Body of pancreas (tissue), 4 donors: ENCODE results near the gene ENG. TPM values are rescaled to one million over a fixed set of nuclear protein-coding genes. Genes with fewer than 3 reads are reported as not detected.
A peak's percentile ranks its signal among the peaks of the same experiment; 100 is the strongest.

Experiments
- ATAC-seq: fragments of 150-250 bp; one replicate; pipeline ENCODE4 v1.9.1; 2016
- DNase-seq, 4 donors: peaks; one replicate each; pipeline ENCODE4 v3.0.0-alpha.2; 2019
- H3K27ac ChIP-seq, 4 donors: fragments of 200-600 bp; sonication (generic); 1 replicate in 3 of 4; 2 replicates in 1 of 4; pipeline versions ENCODE4 v1.5.1 to v1.6.1; 2016 to 2019; ENCODE audit warnings: mild to moderate bottlenecking in 1 of 4, mixed read lengths in 1 of 4, moderate library complexity in 1 of 4
- H3K27me3 ChIP-seq, 2 donors: fragments of 200-600 bp; sonication (generic); one replicate each; pipeline ENCODE4 v1.6.0; 2016; ENCODE audit warnings: mild to moderate bottlenecking in 1 of 2
- H3K36me3 ChIP-seq, 2 donors: fragments of 200-600 bp; sonication (generic); replicated peaks in 1 of 2; 2 replicates each; pipeline ENCODE4 v1.5.1; 2016; ENCODE audit warnings: low read depth in 2 of 2; ENCODE audit not compliant: insufficient read depth in 1 of 2
- H3K4me1 ChIP-seq: fragments of 200-600 bp; sonication (generic); one replicate; pipeline ENCODE4 v1.6.0; 2016
- H3K4me3 ChIP-seq, 2 donors: fragments of 200-600 bp; sonication (generic); 1 replicate in 1 of 2; 2 replicates in 1 of 2; pipeline ENCODE4 v1.5.1; 2016 to 2019
- H3K9me3 ChIP-seq, 3 donors: fragments of 200-600 bp; sonication (generic); 1 replicate in 2 of 3; 2 replicates in 1 of 3; pipeline ENCODE4 v1.5.1; 2016
- CTCF ChIP-seq, 7 experiments: fragments of 450-650 bp in 4 of 7; fragments of 200-600 bp in 3 of 7; sonication (generic) in 3 of 7; IDR thresholded peaks; one replicate each; pipeline ENCODE4 v1.5.1; 2016 to 2019; ENCODE audit warnings: antibody characterized with exemption in 7 of 7
- POLR2A ChIP-seq, 3 donors: fragments of 450-650 bp; IDR thresholded peaks; one replicate each; pipeline ENCODE4 v1.6.1; 2016; ENCODE audit warnings: antibody characterized with exemption in 3 of 3, mild to moderate bottlenecking in 2 of 3
- WGBS, 2 donors: methylation state at CpG; one replicate each; pipeline ENCODE4 v1.1.5; 2017; 5-methylcytosine and 5-hydroxymethylcytosine counted together
- intact Hi-C: fragments of 100-400 bp; cut with DNase I; formaldehyde crosslinking; loops from one replicate; pipeline ENCODE4 v1.15.1; 2023
- total RNA-seq, 2 donors: library from RNA; depleted of rRNA; stranded (reverse); fragments of >200 nt; gene quantifications; one replicate each; pipeline ENCODE4 v1.1.0, GENCODE V29; 2016

ENG gene
- total RNA-seq, 2 donors from 2014 or later, result 20.2 to 26.7 TPM

GRCh38 chr9:127806871-127807270, 47.6 kb downstream of the ENG start:
- peaks cover 4 to 10% of the 10 kb centered on the region in 2 donors for H3K36me3 ChIP-seq
- peaks cover 28% of the 10 kb centered on the region for H3K4me1 ChIP-seq
- no peaks in the 10 kb centered on the region for H3K27me3 ChIP-seq
- no peaks in the 10 kb centered on the region for H3K9me3 ChIP-seq
- H3K4me3 ChIP-seq, result no peak overlapping the region
- DNase-seq, result no peak
- ATAC-seq, result no peak
- intact Hi-C loops, result no loop called here
- H3K27ac ChIP-seq, result no peak overlapping the region
- TF ChIP-seq CTCF (IDR thresholded peaks at IDR 0.05), result no peak
- TF ChIP-seq POLR2A (IDR thresholded peaks at IDR 0.05), result no peak
- WGBS, 2 donors, result 94 to 98% methylated on average over 7 to 13 of the region's 14 CpGs

- H3K4me1 ChIP-seq, result peaks cover 40% of the 10 kb centered on the region
- H3K36me3 ChIP-seq, result peaks cover 4 to 10% of the 10 kb centered on the region in 2 donors
- H3K4me3 ChIP-seq, result no peak overlapping the region
- H3K27me3 ChIP-seq, result no peaks in the 10 kb centered on the region
- DNase-seq (peak in 3 of 4 donors; percentile 43 to 67 (median 50)), ATAC-seq (no peak)
- 57 to 62% methylated on average over 8 of the region's 8 CpGs for WGBS, 2 donors
- intact Hi-C loops, result no loop called here
- H3K9me3 ChIP-seq, result no peaks in the 10 kb centered on the region
- TF ChIP-seq POLR2A (IDR thresholded peaks at IDR 0.05) (no peak), CTCF (IDR thresholded peaks at IDR 0.05) (peak in 4 of 7 experiments; percentile 12 to 32 (median 26))
- no peak overlapping the region for H3K27ac ChIP-seq
Observed at GRCh38 chr9:127805620-127806019, 48.8 kb downstream of the ENG start.

- H3K36me3 ChIP-seq, result peaks cover 2 to 10% of the 10 kb centered on the region in 2 donors
- intact Hi-C loops, result no loop called here
- DNase-seq, result peak in 3 of 4 donors; percentile 37 to 70 (median 48)
- peak overlapping the region; percentile 48 to 59 for H3K4me3 ChIP-seq
- no peak for ATAC-seq
- WGBS, 2 donors, result 35 to 39% methylated on average over 16 to 18 of the region's 18 CpGs
- TF ChIP-seq POLR2A (IDR thresholded peaks at IDR 0.05), result peak in 1 of 3 donors; percentile 8
- TF ChIP-seq CTCF (IDR thresholded peaks at IDR 0.05), result no peak
- peaks cover 58% of the 10 kb centered on the region for H3K4me1 ChIP-seq
- no peaks in the 10 kb centered on the region for H3K27me3 ChIP-seq
- H3K27ac ChIP-seq, result peak overlapping the region; percentile 94 to 96 (median 96)
- H3K9me3 ChIP-seq, result no peaks in the 10 kb centered on the region
Observed at GRCh38 chr9:127803507-127804352, 50.7 kb downstream of the ENG start.

GRCh38 chr9:127802576-127803443, 51.6 kb downstream of the ENG start, which contains the start of gene FPGS:
Gene FPGS, plus strand, starts transcription at chr9:127802882. Its CDS starts 43 bp downstream, at chr9:127802925.
- intact Hi-C loops, result no loop called here
- Histone ChIP-seq H3K27ac (peak within 1 kb of the TSS; percentile 94 to 96 (median 96)), H3K4me1 (peaks cover 67% of the 10 kb centered on the region), H3K9me3 (no peaks in the 10 kb centered on the region), H3K36me3 (peaks cover 0 to 3% of the 10 kb centered on the region in 2 donors), H3K4me3 (peak within 1 kb of the TSS; percentile 48 to 59), H3K27me3 (no peaks in the 10 kb centered on the region)
- TF ChIP-seq CTCF (IDR thresholded peaks at IDR 0.05) (no peak), POLR2A (IDR thresholded peaks at IDR 0.05) (peak; percentile 74 to 79 (median 77))
- WGBS, 2 donors, result 0% methylated on average over 2 to 76 of the region's 83 CpGs
- peak; percentile 81 for ATAC-seq
- DNase-seq, result peak; percentile 84 to 91 (median 88)
